Measurements from ENCODE around the gene COL1A1.

The COL1A1 gene

DNA sequence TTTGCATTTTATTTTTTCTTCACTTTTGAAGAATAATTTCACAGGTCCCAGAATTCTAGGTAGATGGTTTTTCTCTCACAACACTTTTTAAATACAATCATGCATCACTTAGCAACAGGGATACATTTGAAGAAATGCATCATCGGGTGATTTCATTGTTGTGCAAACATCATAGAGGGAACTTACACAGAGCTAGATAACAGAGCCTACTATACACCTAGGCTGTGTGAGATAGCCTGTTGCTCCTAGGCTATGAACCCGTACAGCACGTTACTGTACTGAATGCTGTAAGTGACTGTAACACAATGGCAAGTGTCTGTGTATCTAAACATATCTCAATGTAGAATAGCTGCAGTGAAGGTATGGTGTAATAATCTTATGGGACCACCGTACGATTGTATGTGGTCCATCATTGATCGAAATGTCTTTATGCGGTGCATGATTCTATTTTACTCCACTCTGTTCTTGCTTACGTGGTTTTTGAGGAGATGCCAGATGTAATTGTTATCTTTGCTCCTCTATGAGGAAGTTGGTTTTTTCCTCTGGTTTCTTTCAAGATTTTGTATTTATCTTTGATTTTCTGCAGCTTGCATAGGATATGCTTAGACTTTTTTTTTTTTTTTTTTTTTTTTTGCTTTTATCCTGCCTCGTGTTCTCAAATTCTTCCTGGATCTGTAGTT is 37.3 kb upstream of the COL1A1 start:
- H3K4me3 ChIP-seq (replicated peaks; ENCODE audit: low read depth, low read length), result no peak overlapping the region
- no peaks in the 10 kb centered on the region; the same call in 1 of the 2 replicates for H3K27me3 ChIP-seq (replicated peaks; ENCODE audit: control insufficient read depth, insufficient read depth, low read length)
- no peaks in the 10 kb centered on the region for H3K36me3 ChIP-seq (ENCODE audit: control insufficient read depth, insufficient read depth, low read length)
- no peak for DNase-seq (ENCODE audit: extremely low read depth, insufficient read length)
- TF ChIP-seq, protein P1, sequence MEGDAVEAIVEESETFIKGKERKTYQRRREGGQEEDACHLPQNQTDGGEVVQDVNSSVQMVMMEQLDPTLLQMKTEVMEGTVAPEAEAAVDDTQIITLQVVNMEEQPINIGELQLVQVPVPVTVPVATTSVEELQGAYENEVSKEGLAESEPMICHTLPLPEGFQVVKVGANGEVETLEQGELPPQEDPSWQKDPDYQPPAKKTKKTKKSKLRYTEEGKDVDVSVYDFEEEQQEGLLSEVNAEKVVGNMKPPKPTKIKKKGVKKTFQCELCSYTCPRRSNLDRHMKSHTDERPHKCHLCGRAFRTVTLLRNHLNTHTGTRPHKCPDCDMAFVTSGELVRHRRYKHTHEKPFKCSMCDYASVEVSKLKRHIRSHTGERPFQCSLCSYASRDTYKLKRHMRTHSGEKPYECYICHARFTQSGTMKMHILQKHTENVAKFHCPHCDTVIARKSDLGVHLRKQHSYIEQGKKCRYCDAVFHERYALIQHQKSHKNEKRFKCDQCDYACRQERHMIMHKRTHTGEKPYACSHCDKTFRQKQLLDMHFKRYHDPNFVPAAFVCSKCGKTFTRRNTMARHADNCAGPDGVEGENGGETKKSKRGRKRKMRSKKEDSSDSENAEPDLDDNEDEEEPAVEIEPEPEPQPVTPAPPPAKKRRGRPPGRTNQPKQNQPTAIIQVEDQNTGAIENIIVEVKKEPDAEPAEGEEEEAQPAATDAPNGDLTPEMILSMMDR (IDR thresholded peaks at IDR 0.05; ENCODE audit: insufficient read depth, low read length, poor library complexity, severe bottlenecking), result no peak

GRCh38 chr17:50237901-50238300 is 36.5 kb upstream of the COL1A1 start:
- H3K4me3 ChIP-seq (replicated peaks; ENCODE audit: low read depth, low read length), result no peak overlapping the region
- DNase-seq (ENCODE audit: extremely low read depth, insufficient read length), result no peak
- TF ChIP-seq, protein P1 (IDR thresholded peaks at IDR 0.05; ENCODE audit: insufficient read depth, low read length, poor library complexity, severe bottlenecking), result no peak
- H3K27me3 ChIP-seq (replicated peaks; ENCODE audit: control insufficient read depth, insufficient read depth, low read length), result no peaks in the 10 kb centered on the region; the same call in 1 of the 2 replicates
- H3K36me3 ChIP-seq (ENCODE audit: control insufficient read depth, insufficient read depth, low read length), result no peaks in the 10 kb centered on the region

GRCh38 chr17:50234581-50234980 is 33.1 kb upstream of the COL1A1 start:
- H3K27me3 ChIP-seq (replicated peaks; ENCODE audit: control insufficient read depth, insufficient read depth, low read length), result no peaks in the 10 kb centered on the region; the same call in 1 of the 2 replicates
- H3K4me3 ChIP-seq (replicated peaks; ENCODE audit: low read depth, low read length), result no peak overlapping the region
- TF ChIP-seq, protein P1 (IDR thresholded peaks at IDR 0.05; ENCODE audit: insufficient read depth, low read length, poor library complexity, severe bottlenecking), result no peak
- no peaks in the 10 kb centered on the region for H3K36me3 ChIP-seq (ENCODE audit: control insufficient read depth, insufficient read depth, low read length)
- DNase-seq (ENCODE audit: extremely low read depth, insufficient read length), result no peak

DNA sequence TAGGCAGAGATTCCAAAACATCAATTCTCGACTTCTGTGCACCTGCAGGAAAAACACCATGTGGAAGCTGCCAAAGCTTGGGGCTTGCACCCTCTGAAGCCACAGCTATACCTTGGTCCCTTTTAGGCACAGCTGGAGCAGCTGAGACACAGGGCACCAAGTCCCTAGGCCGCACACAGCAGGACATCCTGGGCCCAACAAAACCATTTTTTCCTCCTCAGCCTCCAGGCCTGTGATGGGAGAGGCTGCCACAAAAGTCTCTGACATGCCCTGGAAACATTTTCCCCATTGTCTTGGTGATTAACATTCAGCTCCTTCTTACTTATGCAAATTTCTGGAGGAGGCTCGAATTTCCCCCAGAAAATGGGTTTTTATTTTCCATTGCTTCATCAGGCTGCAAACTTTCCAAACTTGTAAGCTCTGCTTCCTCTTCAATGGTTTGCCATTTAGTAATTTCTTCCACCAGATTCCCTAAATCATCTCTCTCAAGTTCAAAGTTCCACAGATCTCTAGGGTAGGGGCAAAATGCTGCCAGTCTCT is 24.3 kb upstream of the COL1A1 start:
- DNase-seq (ENCODE audit: extremely low read depth, insufficient read length), result no peak
- TF ChIP-seq, protein P1 (IDR thresholded peaks at IDR 0.05; ENCODE audit: insufficient read depth, low read length, poor library complexity, severe bottlenecking), result no peak

GRCh38 chr17:50222922-50223321 is 21.5 kb upstream of the COL1A1 start:
- H3K36me3 ChIP-seq (ENCODE audit: control insufficient read depth, insufficient read depth, low read length), result no peaks in the 10 kb centered on the region
- TF ChIP-seq, protein P1 (IDR thresholded peaks at IDR 0.05; ENCODE audit: insufficient read depth, low read length, poor library complexity, severe bottlenecking), result no peak
- no peak for DNase-seq (ENCODE audit: extremely low read depth, insufficient read length)
- no peaks in the 10 kb centered on the region for H3K27me3 ChIP-seq (replicated peaks; ENCODE audit: control insufficient read depth, insufficient read depth, low read length)
- no peak overlapping the region for H3K4me3 ChIP-seq (replicated peaks; ENCODE audit: low read depth, low read length)

More for the DNA sequence above, 24.3 kb upstream of the COL1A1 start:
- H3K36me3 ChIP-seq (ENCODE audit: control insufficient read depth, insufficient read depth, low read length), result no peaks in the 10 kb centered on the region
- H3K4me3 ChIP-seq (replicated peaks; ENCODE audit: low read depth, low read length), result no peak overlapping the region
- H3K27me3 ChIP-seq (replicated peaks; ENCODE audit: control insufficient read depth, insufficient read depth, low read length), result no peaks in the 10 kb centered on the region

Measured in GM06990 (cell line).